Prostate gland (tissue), 2 donors: ENCODE results near the gene RNF4. TPM values are rescaled to one million over a fixed set of nuclear protein-coding genes. Genes with fewer than 3 reads are reported as not detected.

ENCODE experiments used
- DNase-seq: peaks from one replicate; pipeline ENCODE4 v3.0.0-alpha.2; 2019; ENCODE audit warnings: low spot score
- H3K27ac ChIP-seq, 2 donors: fragments of 200-600 bp; sonication (generic); 2 replicates each; pipeline ENCODE4 v1.5.1; 2017 to 2019
- H3K27me3 ChIP-seq: fragments of 200-600 bp; sonication (generic); replicated peaks from 2 replicates; pipeline ENCODE4 v1.5.1; 2019; ENCODE audit not compliant: insufficient read depth
- H3K36me3 ChIP-seq, 2 donors: fragments of 200-600 bp; sonication (generic); 1 replicate in 1 of 2; 2 replicates in 1 of 2; pipeline versions ENCODE4 v1.5.1 to v1.8.1; 2017 to 2019
- H3K4me1 ChIP-seq: fragments of 200-600 bp; sonication (generic); replicated peaks from 2 replicates; pipeline ENCODE4 v1.5.1; 2019
- H3K4me3 ChIP-seq, 2 donors: fragments of 200-600 bp; sonication (generic); 2 replicates each; pipeline ENCODE4 v1.5.1; 2017 to 2019
- H3K9me3 ChIP-seq: fragments of 200-600 bp; sonication (generic); 2 replicates; pipeline ENCODE4 v1.5.1; 2017
- POLR2A ChIP-seq: fragments of 450-650 bp; IDR thresholded peaks from one replicate; pipeline ENCODE4 v1.6.1; 2016; ENCODE audit warnings: antibody characterized with exemption, mild to moderate bottlenecking
- POLR2AphosphoS5 ChIP-seq: sonication (generic); formaldehyde crosslinking; IDR thresholded peaks from one replicate; pipeline ENCODE4 v1.6.1; 2017; ENCODE audit warnings: antibody characterized with exemption
- WGBS: methylation state at CpG from one replicate; pipeline ENCODE4 v1.1.5; 2018; 5-methylcytosine and 5-hydroxymethylcytosine counted together
- intact Hi-C: fragments of 100-400 bp; cut with DNase I; formaldehyde crosslinking; loops from one replicate; pipeline ENCODE4 v1.14.2; 2022
- total RNA-seq, 2 donors: library from RNA; depleted of rRNA; stranded (reverse); fragments of >200 nt; gene quantifications; one replicate each; pipeline ENCODE4 v1.1.0, GENCODE V29; 2016
- TF ChIP-seq, protein P1 (sequence below), 4 experiments: fragments of 200-600 bp in 2 of 4; fragments of 450-650 bp in 2 of 4; sonication (generic) in 2 of 4; IDR thresholded peaks; 1 replicate in 3 of 4; 2 replicates in 1 of 4; pipeline ENCODE4 v1.5.1; 2016 to 2019; ENCODE audit warnings: antibody characterized with exemption in 4 of 4, mild to moderate bottlenecking in 2 of 4, moderate library complexity in 2 of 4

The RNF4 gene, protein sequence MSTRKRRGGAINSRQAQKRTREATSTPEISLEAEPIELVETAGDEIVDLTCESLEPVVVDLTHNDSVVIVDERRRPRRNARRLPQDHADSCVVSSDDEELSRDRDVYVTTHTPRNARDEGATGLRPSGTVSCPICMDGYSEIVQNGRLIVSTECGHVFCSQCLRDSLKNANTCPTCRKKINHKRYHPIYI
- 10 to 100 TPM; 33.9 to 56.1 TPM for total RNA-seq

- no peaks in the 10 kb centered on the region for H3K36me3 ChIP-seq
- H3K9me3 ChIP-seq: no peaks in the 10 kb centered on the region
- intact Hi-C loops: loop anchor here (1.0 to 10.0 kb wide), 3 partner anchors 51 to 396 kb away; partner anchors contain the start of genes CFAP99, FAM193A and ZFYVE28
- H3K27ac ChIP-seq: peak within 1 kb of the TSS; percentile 87 to 93
- peak; percentile 96 for DNase-seq
- H3K4me3 ChIP-seq: peak within 1 kb of the TSS; percentile 91 to 92
- TF ChIP-seq POLR2AphosphoS5 (peak; percentile 93), POLR2A (peak; percentile 64)
- TF ChIP-seq, protein P1, sequence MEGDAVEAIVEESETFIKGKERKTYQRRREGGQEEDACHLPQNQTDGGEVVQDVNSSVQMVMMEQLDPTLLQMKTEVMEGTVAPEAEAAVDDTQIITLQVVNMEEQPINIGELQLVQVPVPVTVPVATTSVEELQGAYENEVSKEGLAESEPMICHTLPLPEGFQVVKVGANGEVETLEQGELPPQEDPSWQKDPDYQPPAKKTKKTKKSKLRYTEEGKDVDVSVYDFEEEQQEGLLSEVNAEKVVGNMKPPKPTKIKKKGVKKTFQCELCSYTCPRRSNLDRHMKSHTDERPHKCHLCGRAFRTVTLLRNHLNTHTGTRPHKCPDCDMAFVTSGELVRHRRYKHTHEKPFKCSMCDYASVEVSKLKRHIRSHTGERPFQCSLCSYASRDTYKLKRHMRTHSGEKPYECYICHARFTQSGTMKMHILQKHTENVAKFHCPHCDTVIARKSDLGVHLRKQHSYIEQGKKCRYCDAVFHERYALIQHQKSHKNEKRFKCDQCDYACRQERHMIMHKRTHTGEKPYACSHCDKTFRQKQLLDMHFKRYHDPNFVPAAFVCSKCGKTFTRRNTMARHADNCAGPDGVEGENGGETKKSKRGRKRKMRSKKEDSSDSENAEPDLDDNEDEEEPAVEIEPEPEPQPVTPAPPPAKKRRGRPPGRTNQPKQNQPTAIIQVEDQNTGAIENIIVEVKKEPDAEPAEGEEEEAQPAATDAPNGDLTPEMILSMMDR (IDR thresholded peaks at IDR 0.05): peak in 2 of 4 experiments; percentile 3 to 16
- H3K4me1 ChIP-seq: no peaks in the 10 kb centered on the region
- WGBS: 0% methylated on average over 60 of the region's 74 CpGs
- no peaks in the 10 kb centered on the region for H3K27me3 ChIP-seq
Observed at GRCh38 chr4:2468456-2469191, at the start of gene RNF4. RNF4 (plus strand) TSS chr4:2469106; CDS start chr4:2490494, 21,388 bp downstream.

DNA sequence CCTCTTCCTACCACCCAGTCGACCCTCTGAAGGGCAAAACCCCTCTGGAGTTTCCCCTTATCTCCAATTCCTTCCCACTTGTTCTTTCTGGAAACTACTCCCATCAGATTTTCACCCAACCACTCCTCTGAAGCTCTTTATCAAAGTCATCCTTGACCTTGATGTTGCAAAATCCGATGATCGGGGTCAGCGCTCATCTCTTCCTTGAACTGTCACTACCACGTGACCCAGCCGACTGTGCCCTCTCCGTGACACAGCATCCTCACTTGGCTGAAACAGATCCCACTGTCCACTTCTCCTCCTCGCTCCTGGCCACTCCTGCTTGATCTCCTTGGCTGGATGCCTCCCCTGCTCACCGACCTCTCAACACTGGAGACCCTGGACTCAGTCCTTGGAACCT lies 49.1 kb upstream of the RNF4 start:
- intact Hi-C loops: loop anchor here (5.0 to 10.0 kb wide), 3 partner anchors 47 to 542 kb away; partner anchors contain the start of genes GRK4, MXD4, NOP14 and RNF4
- 60% methylated on average over 9 of the region's 9 CpGs for WGBS
- no peak for DNase-seq

GRCh38 chr4:2421928-2422327 lies 47.0 kb upstream of the RNF4 start:
- H3K36me3 ChIP-seq: no peaks in the 10 kb centered on the region
- H3K27me3 ChIP-seq: no peaks in the 10 kb centered on the region
- no peak overlapping the region for H3K27ac ChIP-seq
- H3K4me1 ChIP-seq: peaks cover 4% of the 10 kb centered on the region
- intact Hi-C loops: no loop called here
- no peak overlapping the region for H3K4me3 ChIP-seq
- H3K9me3 ChIP-seq: no peaks in the 10 kb centered on the region
- no peak for DNase-seq
- TF ChIP-seq POLR2AphosphoS5 (no peak), POLR2A (no peak)
- TF ChIP-seq, protein P1 (IDR thresholded peaks at IDR 0.05): no peak
- 88% methylated on average over 6 of the region's 6 CpGs for WGBS

More for the DNA sequence above, 49.1 kb upstream of the RNF4 start:
- Histone ChIP-seq H3K27me3 (no peaks in the 10 kb centered on the region), H3K27ac (no peak overlapping the region), H3K9me3 (no peaks in the 10 kb centered on the region), H3K36me3 (no peaks in the 10 kb centered on the region), H3K4me1 (peaks cover 4% of the 10 kb centered on the region), H3K4me3 (no peak overlapping the region)
- TF ChIP-seq, protein P1 (IDR thresholded peaks at IDR 0.05): no peak
- TF ChIP-seq POLR2AphosphoS5: no peak
- no peak for TF ChIP-seq POLR2A

GRCh38 chr4:2423066-2423465 lies 45.8 kb upstream of the RNF4 start:
- Histone ChIP-seq H3K4me1 (peaks cover 4% of the 10 kb centered on the region), H3K27ac (no peak overlapping the region), H3K36me3 (no peaks in the 10 kb centered on the region), H3K9me3 (no peaks in the 10 kb centered on the region), H3K27me3 (no peaks in the 10 kb centered on the region), H3K4me3 (no peak overlapping the region)
- intact Hi-C loops: no loop called here
- 81% methylated on average over 3 of the region's 4 CpGs for WGBS
- no peak for TF ChIP-seq POLR2AphosphoS5
- TF ChIP-seq, protein P1 (IDR thresholded peaks at IDR 0.05): no peak
- TF ChIP-seq POLR2A: no peak
- no peak for DNase-seq
